Lower lobe of right lung (tissue), 2 donors: ENCODE measurements around the gene SRRM3. TPM values are rescaled to one million over a fixed set of nuclear protein-coding genes. Genes with fewer than 3 reads are reported as not detected.

Experiments
- ATAC-seq, 2 donors: fragments of 200-7000 bp; cut with Tn5 transposase; one replicate each; pipeline ENCODE4 v1.9.1; 2020 to 2022; ENCODE audit warnings: mild to moderate bottlenecking in 2 of 2, moderate library complexity in 2 of 2
- DNase-seq: peaks from one replicate; pipeline ENCODE4 v3.0.0-alpha.2; 2020
- H3K27ac ChIP-seq: fragments of 200-600 bp; one replicate; pipeline ENCODE4 v1.8.0; 2022
- H3K27me3 ChIP-seq: fragments of 200-600 bp; one replicate; pipeline ENCODE4 v1.8.0; 2022; ENCODE audit warnings: low read depth
- H3K36me3 ChIP-seq: fragments of 200-600 bp; one replicate; pipeline ENCODE4 v1.8.0; 2022; ENCODE audit warnings: mild to moderate bottlenecking
- H3K4me1 ChIP-seq: fragments of 200-600 bp; one replicate; pipeline ENCODE4 v1.8.0; 2022
- H3K4me3 ChIP-seq: fragments of 200-600 bp; one replicate; pipeline ENCODE4 v1.8.0; 2022; ENCODE audit warnings: mild to moderate bottlenecking
- H3K9me3 ChIP-seq: fragments of 200-600 bp; one replicate; pipeline ENCODE4 v1.8.0; 2022
- CTCF ChIP-seq: fragments of 200-600 bp; IDR thresholded peaks from one replicate; pipeline ENCODE4 v1.8.0; 2022; ENCODE audit warnings: antibody characterized with exemption, mild to moderate bottlenecking
- intact Hi-C: fragments of 100-400 bp; cut with DNase I; formaldehyde crosslinking; loops from one replicate; pipeline ENCODE4 v1.11.0; 2022
- total RNA-seq: library from RNA; stranded (reverse); fragmentation: NEBNext Ultra II Directional; extraction: Animal tissue kit (Norgen Biotek cat#: 25700); gene quantifications from one replicate; pipeline ENCODE4 v1.2.1, GENCODE V29; 2021
- donor health status: DM: no; HTN: yes; CAD: no; lungs with severe emphysema.

Gene SRRM3
- total RNA-seq, 1 donor from 2014 or later, result 0.86 TPM

- no peak for DNase-seq
- intact Hi-C loops, result no loop called here
- Histone ChIP-seq H3K4me1 (no peaks in the 10 kb centered on the region), H3K27ac (no peak overlapping the region), H3K36me3 (no peaks in the 10 kb centered on the region), H3K4me3 (no peak overlapping the region), H3K9me3 (peaks cover 8% of the 10 kb centered on the region), H3K27me3 (no peaks in the 10 kb centered on the region)
- no peak for ATAC-seq
- TF ChIP-seq CTCF, result no peak
Observed at GRCh38 chr7:76191783-76192240, 9.9 kb upstream of the SRRM3 start.

GRCh38 chr7:76193466-76193865 is 8.2 kb upstream of the SRRM3 start:
- Histone ChIP-seq H3K9me3 (peaks cover 8% of the 10 kb centered on the region), H3K27me3 (no peaks in the 10 kb centered on the region), H3K4me3 (no peak overlapping the region), H3K27ac (no peak overlapping the region), H3K36me3 (no peaks in the 10 kb centered on the region), H3K4me1 (no peaks in the 10 kb centered on the region)
- TF ChIP-seq CTCF, result no peak
- no peak for ATAC-seq
- intact Hi-C loops, result no loop called here
- no peak for DNase-seq

GRCh38 chr7:76193883-76194282 is 7.8 kb upstream of the SRRM3 start:
- DNase-seq, result no peak

GRCh38 chr7:76196786-76197185 is 4.9 kb upstream of the SRRM3 start:
- DNase-seq, result no peak
- TF ChIP-seq CTCF, result no peak
- ATAC-seq, result no peak
- no peak overlapping the region for H3K27ac ChIP-seq
- H3K27me3 ChIP-seq, result peaks cover 13% of the 10 kb centered on the region
- no peaks in the 10 kb centered on the region for H3K36me3 ChIP-seq
- no peak overlapping the region for H3K4me3 ChIP-seq
- peaks cover 3% of the 10 kb centered on the region for H3K9me3 ChIP-seq
- intact Hi-C loops, result no loop called here
- H3K4me1 ChIP-seq, result no peaks in the 10 kb centered on the region

More at GRCh38 chr7:76193883-76194282, 7.8 kb upstream of the SRRM3 start:
- ATAC-seq, result no peak
- no peak overlapping the region for H3K4me3 ChIP-seq
- no peak overlapping the region for H3K27ac ChIP-seq
- intact Hi-C loops, result no loop called here
- H3K4me1 ChIP-seq, result no peaks in the 10 kb centered on the region
- H3K27me3 ChIP-seq, result no peaks in the 10 kb centered on the region
- H3K9me3 ChIP-seq, result peaks cover 8% of the 10 kb centered on the region
- TF ChIP-seq CTCF, result no peak
- H3K36me3 ChIP-seq, result no peaks in the 10 kb centered on the region

- Histone ChIP-seq H3K4me3 (no peak overlapping the region), H3K27ac (no peak overlapping the region), H3K27me3 (peaks cover 27% of the 10 kb centered on the region), H3K4me1 (no peaks in the 10 kb centered on the region), H3K36me3 (no peaks in the 10 kb centered on the region), H3K9me3 (no peaks in the 10 kb centered on the region)
- no peak for TF ChIP-seq CTCF
- ATAC-seq, result no peak
- intact Hi-C loops, result no loop called here
- no peak for DNase-seq
Observed at GRCh38 chr7:76198202-76198601, 3.5 kb upstream of the SRRM3 start.

- intact Hi-C loops, result no loop called here
- Histone ChIP-seq H3K4me1 (no peaks in the 10 kb centered on the region), H3K9me3 (no peaks in the 10 kb centered on the region), H3K27me3 (peaks cover 42% of the 10 kb centered on the region), H3K27ac (no peak overlapping the region), H3K36me3 (no peaks in the 10 kb centered on the region), H3K4me3 (no peak overlapping the region)
- no peak for DNase-seq
- no peak for ATAC-seq
- TF ChIP-seq CTCF, result no peak
Observed at GRCh38 chr7:76202666-76203030, 952 bp downstream of the SRRM3 start.
